ENCODE data around the gene GLDC.

GLDC gene

DNA sequence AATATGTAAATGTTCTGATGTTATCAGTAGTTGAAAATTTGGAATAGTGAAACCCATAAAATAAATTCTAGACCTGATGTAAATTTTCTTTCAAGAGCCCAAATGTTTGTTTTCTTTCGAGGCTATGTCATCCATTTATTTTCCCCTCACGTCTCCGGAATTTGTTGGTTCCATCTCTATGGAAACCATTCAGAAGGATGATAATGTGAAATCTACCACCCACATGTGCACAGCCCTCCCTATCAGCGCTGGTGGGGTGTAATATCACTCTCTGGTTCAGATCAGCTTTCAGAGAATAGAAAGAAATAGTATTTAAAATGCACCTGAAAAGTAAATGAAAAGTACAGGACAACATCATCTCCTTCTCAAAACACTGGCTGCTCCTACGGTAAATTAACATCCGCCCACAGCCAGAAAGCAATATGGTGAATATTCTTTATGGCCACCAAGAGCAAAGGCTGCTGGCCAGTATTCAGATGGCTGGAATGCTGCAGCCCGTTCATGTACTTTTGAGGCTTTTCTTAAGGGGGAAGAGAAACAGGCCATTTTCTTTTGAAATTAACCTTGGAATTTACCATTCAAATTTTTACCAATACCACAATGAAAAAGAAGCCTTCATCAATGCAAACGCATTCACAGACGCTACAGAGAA lies 28.5 kb downstream of the GLDC start:
- DNase-seq = no peak

DNA sequence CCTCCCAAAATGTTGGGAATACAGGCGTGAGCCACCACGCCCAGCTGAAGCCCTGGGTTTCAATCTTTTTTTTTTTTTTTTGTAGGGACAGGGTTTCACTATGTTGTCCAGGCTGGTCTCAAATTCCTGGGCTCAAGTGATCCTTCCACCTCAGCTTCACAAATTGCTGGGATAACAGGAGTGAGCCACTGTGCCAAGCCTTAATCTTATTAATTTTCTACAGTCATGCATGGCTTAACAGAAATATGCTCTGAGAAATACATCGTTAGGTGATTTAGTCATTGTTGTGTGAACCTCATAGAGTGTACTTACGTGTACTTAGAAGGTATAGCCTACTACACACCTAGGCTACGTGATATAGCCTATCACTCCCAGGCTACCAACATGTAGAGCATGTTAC lies 31.0 kb downstream of the GLDC start:
- no peak for DNase-seq

- no peak for DNase-seq
Measured at GRCh38 chr9:6611865-6612264, 33.7 kb downstream of the GLDC start.

DNA sequence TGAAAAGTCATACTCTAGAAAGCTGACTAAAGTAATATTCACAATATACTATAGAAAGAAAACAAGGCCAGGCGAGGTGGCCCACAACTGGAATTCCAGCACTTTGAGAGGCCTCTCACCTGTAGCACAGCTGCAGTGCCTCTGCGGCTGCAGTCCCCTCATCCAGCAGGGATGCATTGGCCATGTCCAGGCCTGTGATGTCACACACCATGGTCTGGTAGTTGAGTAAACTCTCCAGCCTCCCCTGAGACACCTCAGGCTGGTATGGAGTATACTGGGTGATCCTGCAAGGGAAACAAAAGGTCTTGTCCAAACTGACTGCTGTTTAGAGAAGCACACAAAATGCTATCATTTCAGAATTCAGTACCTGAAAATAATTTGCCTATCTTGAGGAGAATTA lies 35.5 kb downstream of the GLDC start:
- DNase-seq = no peak

- DNase-seq = no peak
Measured at GRCh38 chr9:6609497-6610016, 36.0 kb downstream of the GLDC start.

- no peak for DNase-seq
Measured at GRCh38 chr9:6605202-6605601, 40.3 kb downstream of the GLDC start.

DNA sequence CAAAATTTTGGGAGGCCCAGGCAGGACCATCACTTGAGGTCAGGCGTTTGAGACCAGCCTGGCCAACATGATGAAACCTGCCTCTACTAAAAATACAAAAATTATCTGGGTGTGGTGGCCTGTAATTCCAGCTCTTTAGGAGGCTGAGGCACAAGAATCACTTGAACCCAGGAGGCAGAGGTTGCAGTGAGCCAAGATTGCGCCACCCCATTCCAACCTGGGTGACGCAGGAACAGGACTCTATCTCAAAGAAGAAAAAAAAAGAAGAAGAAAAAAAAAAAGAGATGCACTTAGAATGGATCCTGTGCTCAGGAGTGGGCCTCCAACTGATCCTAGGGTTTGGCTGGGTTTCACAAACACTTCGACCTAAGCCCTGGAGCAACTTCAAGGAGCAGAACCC lies 45.1 kb downstream of the GLDC start:
- no peak for DNase-seq

DNA sequence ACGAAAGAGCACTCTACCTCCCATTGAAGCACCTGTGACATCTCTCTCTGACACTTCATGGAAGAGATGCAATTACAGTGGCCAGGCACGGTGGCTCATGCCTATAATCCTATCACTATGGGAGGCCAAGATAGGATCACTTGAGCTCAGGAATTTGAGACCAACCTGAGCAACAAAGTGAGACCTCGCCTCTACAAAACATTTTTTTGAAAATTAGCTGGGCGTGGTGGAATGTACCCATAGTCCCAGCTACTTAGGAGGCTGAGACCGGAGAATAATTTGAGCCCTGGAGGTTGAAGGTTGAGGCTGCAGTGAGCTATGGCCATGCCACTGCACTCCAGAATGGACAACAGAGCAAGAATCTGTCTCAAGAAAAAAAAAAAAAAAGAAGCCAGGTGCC lies 45.5 kb downstream of the GLDC start:
- DNase-seq = no peak

DNA sequence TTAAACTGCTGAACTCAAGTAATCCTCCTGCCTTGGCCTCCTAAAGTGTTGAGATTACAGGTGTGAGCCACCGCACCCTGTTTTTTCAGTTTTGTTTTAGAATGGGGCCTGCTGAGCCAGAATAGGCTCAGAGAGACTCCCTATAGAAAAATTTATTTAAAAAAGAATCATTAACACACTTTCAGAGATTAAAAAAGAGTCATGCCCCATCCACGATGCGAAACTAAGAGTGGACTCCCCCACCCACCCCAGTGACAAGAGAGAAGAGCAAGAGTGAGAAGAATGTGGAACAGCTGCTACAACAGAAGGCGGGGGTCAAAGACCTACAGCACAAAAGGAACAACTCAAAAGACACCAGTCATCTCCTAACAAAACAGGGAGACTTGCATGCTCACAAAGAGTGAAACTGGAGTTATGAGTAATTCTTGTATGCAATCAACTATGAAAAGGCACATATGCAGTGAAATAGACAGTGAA lies 47.2 kb downstream of the GLDC start:
- no peak for DNase-seq

- DNase-seq = no peak
Measured at GRCh38 chr9:6592791-6593190, 52.7 kb downstream of the GLDC start.

DNA sequence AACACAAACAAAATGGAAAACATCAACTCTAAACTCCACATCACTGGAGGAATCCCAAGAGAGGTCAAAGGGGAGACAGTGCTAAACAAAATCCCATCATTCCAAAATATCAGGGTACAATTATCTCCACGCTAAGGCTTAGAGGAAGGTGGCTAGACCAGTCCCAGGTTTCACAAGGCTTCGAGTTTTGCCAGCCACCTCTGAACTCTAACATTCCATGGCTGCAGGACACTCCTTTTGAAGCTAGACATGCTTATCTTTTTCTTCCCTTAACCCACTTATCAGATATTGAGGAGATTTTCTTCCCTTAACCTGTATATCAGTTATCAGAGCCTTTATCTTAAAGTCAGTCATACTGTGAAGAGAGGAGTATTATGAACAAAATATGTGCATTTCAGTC lies 53.3 kb downstream of the GLDC start:
- DNase-seq = no peak

DNA sequence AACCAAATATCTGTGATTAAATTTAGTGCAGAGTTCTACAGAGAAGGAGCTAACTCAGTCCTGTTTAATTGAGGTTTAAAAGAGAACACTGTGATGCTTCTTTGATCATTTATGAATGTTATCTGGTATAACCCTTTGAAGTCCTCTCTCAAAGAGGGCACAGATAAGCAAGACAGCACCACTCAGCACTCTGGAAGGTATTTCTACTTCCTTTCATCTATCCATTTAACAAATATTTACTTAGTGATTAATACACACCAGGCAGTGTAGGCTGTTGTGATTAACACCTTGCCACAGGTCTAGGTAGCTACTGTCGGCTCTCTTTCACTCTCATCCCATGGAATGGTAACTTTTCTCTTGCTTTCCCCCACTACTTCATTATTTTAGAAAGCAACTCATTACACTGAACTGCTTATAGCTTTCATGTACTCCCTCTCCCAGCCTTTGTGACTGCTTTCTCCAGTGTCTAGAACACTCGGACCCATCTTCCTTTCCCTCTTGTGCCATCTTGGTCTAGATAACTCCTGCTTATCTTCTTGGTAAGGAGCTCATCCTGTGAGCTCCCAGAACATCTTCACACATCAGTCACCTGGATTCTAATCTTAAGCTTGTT lies 54.7 kb downstream of the GLDC start:
- DNase-seq = no peak

DNA sequence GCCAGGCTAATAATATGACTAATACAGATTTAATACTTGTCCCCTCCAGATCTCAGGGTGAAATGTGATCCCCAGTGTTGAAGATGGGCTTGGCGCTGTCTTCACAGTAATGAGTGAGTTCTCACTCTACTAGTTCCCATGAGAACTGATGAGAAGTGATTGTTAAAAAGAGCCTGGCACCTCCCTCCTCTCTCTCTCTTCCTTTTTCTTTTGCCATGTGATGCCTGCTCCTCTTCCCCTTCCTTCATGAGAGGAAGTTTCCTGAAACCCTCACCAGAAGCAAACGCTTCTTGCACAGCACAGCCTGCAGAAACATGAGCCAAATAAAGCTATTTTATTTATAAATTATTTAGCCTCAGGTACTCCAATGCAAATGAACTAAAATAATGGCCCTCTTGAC lies 55.2 kb downstream of the GLDC start:
- no peak for DNase-seq

DNA sequence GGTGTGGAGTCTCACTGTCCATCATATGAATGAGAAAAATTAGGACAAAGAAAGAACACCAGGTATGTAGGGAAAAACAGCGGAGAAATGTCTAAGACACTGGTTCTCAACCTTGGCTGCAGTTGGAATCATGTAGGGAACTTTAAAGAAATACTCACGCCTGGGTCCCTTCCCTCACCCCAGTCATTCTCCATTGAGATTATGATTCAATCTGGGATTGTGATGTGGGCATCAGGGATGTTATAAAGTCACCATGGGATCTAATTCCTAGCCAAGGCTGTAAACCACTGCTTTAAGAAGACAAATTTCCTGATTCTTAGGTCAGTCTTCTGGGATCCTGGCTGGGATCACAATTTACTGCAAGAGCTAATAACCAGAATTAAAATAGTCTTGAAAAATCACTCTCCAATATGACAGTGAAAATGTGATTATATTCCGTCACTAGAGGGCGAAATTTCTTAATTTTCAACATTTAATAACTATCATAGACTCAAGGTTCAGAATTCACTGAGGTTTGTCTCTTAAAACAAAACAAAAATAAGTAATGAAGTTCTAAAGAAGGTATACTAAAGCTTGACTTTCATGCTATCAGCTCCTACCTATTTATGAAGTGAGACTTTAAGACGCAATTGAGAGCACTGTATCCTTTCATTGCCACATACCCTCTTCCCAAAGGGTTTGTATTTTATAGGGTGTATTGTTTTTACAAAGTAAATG lies 60.5 kb downstream of the GLDC start:
- no peak for DNase-seq

- no peak for DNase-seq
Measured at GRCh38 chr9:6581253-6581652, 64.3 kb downstream of the GLDC start.

DNA sequence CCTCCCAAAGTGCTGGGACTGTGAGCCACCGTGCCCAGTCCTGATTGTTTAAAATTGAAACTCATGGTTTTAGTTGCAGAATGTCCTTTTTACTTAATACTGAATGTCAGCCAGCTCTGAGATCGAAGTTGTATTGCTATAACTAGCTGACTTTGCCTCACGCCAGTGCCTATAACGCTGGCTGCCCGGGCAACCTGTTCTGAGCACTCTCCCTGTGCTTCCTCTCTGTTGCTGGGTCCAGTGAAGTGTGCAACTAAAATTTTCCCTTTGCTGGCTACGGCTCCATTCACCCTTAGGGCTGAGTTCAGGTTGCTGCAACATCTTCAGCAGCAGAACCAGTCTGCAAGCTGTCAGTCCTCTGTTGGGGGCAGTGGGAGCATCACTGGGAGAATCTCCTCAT lies 65.9 kb downstream of the GLDC start:
- no peak for DNase-seq

- DNase-seq = no peak
Measured at GRCh38 chr9:6576987-6577386, 68.5 kb downstream of the GLDC start.

GRCh38 chr9:6575324-6576034 lies 70.0 kb downstream of the GLDC start:
- no peak for DNase-seq

DNA sequence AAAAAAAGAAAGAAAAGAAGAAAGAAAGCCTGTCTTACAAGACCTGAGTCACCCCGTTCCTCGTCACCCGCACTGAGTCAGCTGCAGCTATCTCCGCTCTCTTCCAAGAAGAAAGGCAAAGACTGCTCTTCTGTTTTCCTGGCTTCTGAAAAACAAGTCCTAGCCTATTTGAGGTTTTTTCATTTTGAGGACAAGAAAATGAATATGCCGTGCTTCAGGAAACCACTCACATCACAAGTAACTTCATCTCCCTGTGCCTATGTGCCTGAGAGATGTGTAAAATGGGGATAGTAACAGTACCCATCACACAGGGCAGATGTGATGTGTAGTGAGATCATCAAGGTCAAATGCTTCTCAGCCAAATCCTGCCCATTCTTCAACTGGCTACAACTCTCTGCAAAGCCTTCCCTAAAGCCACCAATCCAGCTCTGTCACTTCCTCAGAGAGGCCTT lies 78.4 kb downstream of the GLDC start:
- no peak for DNase-seq

DNA sequence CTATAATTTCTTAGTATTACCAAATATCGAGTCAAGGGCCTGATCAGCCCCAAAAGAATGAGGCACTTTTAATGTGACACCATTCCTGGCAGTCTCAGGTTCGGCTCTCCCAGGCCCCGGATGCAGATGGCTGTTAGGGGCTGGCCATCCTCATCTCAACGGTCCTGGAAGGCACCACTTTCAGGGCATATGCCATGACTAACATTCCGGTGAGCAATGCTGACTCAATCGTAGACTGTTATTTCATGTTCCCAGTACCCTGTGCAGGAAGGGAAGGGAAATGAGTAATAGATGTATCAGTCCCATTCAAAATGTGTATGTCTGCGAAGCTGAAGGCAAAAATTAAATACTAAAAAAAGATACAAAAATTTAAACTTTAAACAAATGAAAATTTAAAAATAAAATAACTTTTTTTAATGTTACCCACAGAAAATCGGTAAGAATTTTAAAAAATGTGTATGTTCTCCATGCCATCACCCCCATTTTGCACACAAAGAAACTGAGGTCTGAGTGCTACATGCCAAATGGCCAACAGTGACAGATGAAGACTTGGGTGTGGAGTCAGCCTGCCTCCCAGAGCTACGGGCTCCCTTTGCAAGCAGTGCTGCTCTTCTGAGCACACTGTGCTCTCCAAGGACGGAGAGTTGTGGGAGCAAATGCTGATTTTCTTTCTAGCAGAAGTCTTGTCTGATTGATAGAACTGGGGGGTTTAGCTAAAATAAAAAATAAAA lies 79.0 kb downstream of the GLDC start:
- no peak for DNase-seq

DNA sequence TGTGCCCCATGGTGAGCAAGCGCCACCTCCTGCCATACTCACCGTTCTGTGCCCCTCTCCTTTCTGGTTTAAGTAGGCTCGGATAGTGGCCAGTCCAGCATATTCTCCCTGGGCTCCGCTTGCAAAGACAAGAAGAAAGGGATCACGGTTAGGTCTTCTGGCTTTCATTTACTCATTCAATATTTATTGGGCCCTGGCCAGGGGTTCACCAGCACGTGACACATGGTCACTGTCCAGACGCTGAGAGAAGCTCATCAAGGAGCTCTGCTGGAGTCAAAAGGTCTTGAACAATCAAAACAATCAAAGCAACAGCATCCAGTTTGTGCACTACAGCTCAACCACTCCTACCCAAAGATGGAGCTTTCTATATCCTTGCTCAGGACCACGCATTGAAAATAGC lies 80.2 kb downstream of the GLDC start:
- no peak for DNase-seq

DNA sequence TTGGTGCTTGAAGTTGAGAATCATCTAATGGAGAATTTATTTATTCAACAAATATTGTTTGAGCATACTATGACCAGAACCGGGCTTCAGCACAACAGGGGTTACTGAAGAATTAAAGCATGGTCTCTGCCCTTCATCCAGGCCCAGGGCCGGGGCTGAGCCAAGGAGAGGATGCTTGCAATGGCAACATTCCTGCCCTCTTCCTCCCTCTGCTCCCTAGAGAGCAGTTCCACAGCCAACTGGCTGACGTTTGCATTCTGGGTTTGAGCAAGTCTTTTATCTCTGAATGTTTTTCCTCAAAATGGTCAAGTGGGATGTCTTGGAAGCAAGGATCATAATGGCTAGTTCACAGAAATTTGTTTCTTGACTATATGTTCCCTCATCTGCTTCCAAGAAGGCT lies 80.7 kb downstream of the GLDC start:
- no peak for DNase-seq

GRCh38 chr9:6564360-6564759 lies 81.2 kb downstream of the GLDC start:
- DNase-seq = no peak
